Endothelial cell of umbilical vein (primary cell): ENCODE data around the gene DYNC2H1. TPM values are rescaled to one million over a fixed set of nuclear protein-coding genes. Genes with fewer than 3 reads are reported as not detected.

ENCODE experiments used
- BruUV-seq: library from RNA; stranded (reverse); fragments of 400-500 nt; replicated peaks from 2 replicates; lab custom pipeline; 2021; lab: Mats Ljungman, UMichigan
- CTCF ChIA-PET: fragments of 300-600, 350-600 bp; sonication (Branson Sonifier 250); formaldehyde crosslinking; loops from one replicate; lab custom pipeline; 2021; ENCODE audit warnings: antibody characterized with exemption, inconsistent platforms; lab: Charles Lee
- POLR2A ChIA-PET: fragments of 300-600, 350-600 bp; sonication (Branson Sonifier 250); formaldehyde crosslinking; loops from one replicate; lab custom pipeline; 2021; ENCODE audit warnings: antibody characterized with exemption, inconsistent platforms; lab: Charles Lee
- DNase-seq: peaks from one replicate; pipeline ENCODE4 v3.0.0-alpha.2; 2011; ENCODE audit warnings: low read depth, low spot score
- FAIRE-seq: peaks from 2 replicates; lab custom pipeline; 2011; peaks lifted over from hg19 to GRCh38; lab: Jason Lieb, UNC
- H2AFZ ChIP-seq: 2 replicates; pipeline ENCODE4 v1.6.0; 2012; ENCODE audit warnings: low read depth, low read length, control low read depth, inconsistent platforms
- H3K27ac ChIP-seq: 2 replicates; pipeline ENCODE4 v1.5.1; 2011; ENCODE audit warnings: low read depth, mild to moderate bottlenecking, control low read depth, low read length, moderate library complexity; ENCODE audit not compliant: insufficient read depth
- H3K27me3 ChIP-seq, 2 experiments: 2 replicates each; pipeline versions ENCODE4 v1.6.0 to v1.6.1; 2011; ENCODE audit warnings: low read length in 2 of 2, mixed read lengths in 1 of 2; ENCODE audit not compliant: control insufficient read depth in 2 of 2, insufficient read depth in 2 of 2
- H3K36me3 ChIP-seq, 2 experiments: 2 replicates in 1 of 2; 3 replicates in 1 of 2; pipeline ENCODE4 v1.5.1; 2011; ENCODE audit warnings: low read length in 2 of 2, mild to moderate bottlenecking in 1 of 2, moderate library complexity in 1 of 2; ENCODE audit not compliant: control insufficient read depth in 2 of 2, insufficient read depth in 2 of 2; ENCODE audit errors: extremely low read depth in 1 of 2
- H3K4me1 ChIP-seq: 3 replicates; pipeline ENCODE4 v1.5.1; 2011; ENCODE audit warnings: mild to moderate bottlenecking, low read length; ENCODE audit not compliant: control insufficient read depth, insufficient read depth; ENCODE audit errors: extremely low read depth
- H3K4me2 ChIP-seq: 2 replicates; pipeline ENCODE4 v1.6.1; 2011; ENCODE audit warnings: low read length, control low read depth, mixed read lengths; ENCODE audit not compliant: insufficient read depth
- H3K4me3 ChIP-seq, 3 experiments: fragments of 200-600 bp in 1 of 3; sonication (generic), shearing (Covaris generic) in 1 of 3; replicated peaks in 1 of 3; 2 replicates each; pipeline ENCODE4 v1.5.1; 2011 to 2016; ENCODE audit warnings: control low read depth in 3 of 3, low read length in 3 of 3, mild to moderate bottlenecking in 2 of 3, inconsistent platforms in 1 of 3, low read depth in 1 of 3, moderate library complexity in 1 of 3; ENCODE audit not compliant: insufficient read depth in 1 of 3
- H3K79me2 ChIP-seq: 2 replicates; pipeline ENCODE4 v1.6.0; 2012; ENCODE audit warnings: low read length, inconsistent platforms; ENCODE audit not compliant: control insufficient read depth, insufficient read depth
- H3K9ac ChIP-seq: replicated peaks from 2 replicates; pipeline ENCODE3; 2011; ENCODE audit warnings: low read length, control low read depth; ENCODE audit not compliant: insufficient read depth; ENCODE audit errors: extremely low read depth
- H3K9me1 ChIP-seq: replicated peaks from 3 replicates; pipeline ENCODE4 v1.6.0; 2011; ENCODE audit warnings: mild to moderate bottlenecking, low read length; ENCODE audit not compliant: control insufficient read depth, insufficient read depth; ENCODE audit errors: extremely low read depth
- H3K9me3 ChIP-seq: replicated peaks from 2 replicates; pipeline ENCODE4 v1.5.1; 2012; ENCODE audit warnings: low read length, inconsistent platforms; ENCODE audit not compliant: control insufficient read depth, insufficient read depth
- H4K20me1 ChIP-seq: replicated peaks from 2 replicates; pipeline ENCODE3; 2011; ENCODE audit warnings: mild to moderate bottlenecking, low read length; ENCODE audit not compliant: control insufficient read depth, insufficient read depth; ENCODE audit errors: extremely low read depth
- EZH2 ChIP-seq: IDR thresholded peaks from 2 replicates; pipeline ENCODE4 v1.6.1; 2012; ENCODE audit warnings: borderline replicate concordance, low read depth, mild to moderate bottlenecking, moderate library complexity, low read length, inconsistent platforms; ENCODE audit not compliant: severe bottlenecking
- FOS ChIP-seq: IDR thresholded peaks from 2 replicates; pipeline ENCODE4 v1.6.1; 2011; ENCODE audit warnings: mild to moderate bottlenecking, low read length, moderate library complexity, borderline replicate concordance; ENCODE audit not compliant: insufficient read depth
- GATA2 ChIP-seq: IDR thresholded peaks from 2 replicates; pipeline ENCODE4 v1.7.0; 2011; ENCODE audit warnings: low read depth, mild to moderate bottlenecking, moderate library complexity, mixed read lengths, low read length; ENCODE audit not compliant: insufficient read length, insufficient read depth
- JUN ChIP-seq: IDR thresholded peaks from 2 replicates; pipeline ENCODE4 v1.6.1; 2011; ENCODE audit warnings: borderline replicate concordance, low read depth; ENCODE audit not compliant: insufficient read length, insufficient read depth
- POLR2AphosphoS5 ChIP-seq: IDR thresholded peaks from 2 replicates; pipeline ENCODE4 v1.6.1; 2012; ENCODE audit warnings: low read depth, mild to moderate bottlenecking, control low read depth, low read length, moderate library complexity; ENCODE audit not compliant: insufficient read depth
- dilution Hi-C: fragments of 300-500 bp; cut with MboI; formaldehyde crosslinking; loops from one replicate; pipeline ENCODE4 v1.15.0; 2019; ENCODE audit warnings: low sequenced_read_pairs; ENCODE audit not compliant: extremely low pct_ligation_motif_present
- intact Hi-C: fragments of 100-400 bp; cut with micrococcal nuclease; formaldehyde crosslinking; loops from one replicate; pipeline ENCODE4 v1.10.0; 2022
- polyA plus RNA-seq, 4 experiments: library from polyadenylated mRNA; depleted of rRNA in 3 of 4; stranded (reverse) in 3 of 4; unstranded in 1 of 4; fragments of >200 nt; gene quantifications; 2 replicates each; pipeline versions ENCODE4 v1.2.1 to v1.2.3, GENCODE V29; 2011 to 2012; ENCODE audit warnings: missing spikeins in 1 of 4
- total RNA-seq: library from RNA; stranded (reverse); gene quantifications from 2 replicates; pipeline ENCODE4 v1.2.3, GENCODE V29; 2021
- TF ChIP-seq, protein P1 (sequence below): IDR thresholded peaks from 2 replicates; pipeline ENCODE4 v1.6.1; 2011; ENCODE audit not compliant: insufficient read depth, insufficient read length
- TF ChIP-seq, protein P2 (sequence below), 2 donors: IDR thresholded peaks; 1 replicate in 1 of 2; 2 replicates in 1 of 2; pipeline ENCODE4 v1.5.1; 2011; ENCODE audit warnings: low read length in 2 of 2, mild to moderate bottlenecking in 2 of 2, moderate library complexity in 2 of 2, control low read depth in 1 of 2, inconsistent platforms in 1 of 2, low read depth in 1 of 2; ENCODE audit not compliant: insufficient read depth in 1 of 2; ENCODE audit errors: extremely low read depth in 1 of 2

DYNC2H1 gene
- total and polyA plus RNA-seq, 2 donors (not counting 3 experiments of a cell fraction or from before 2014, with no cell fraction given) = 1.9 to 4.2 TPM

- Histone ChIP-seq H3K27me3 (no peaks in the 10 kb centered on the region), H3K4me3 (no peak overlapping the region), H2AFZ (no peak overlapping the region), H3K9me3 (no peaks in the 10 kb centered on the region), H3K27ac (no peak overlapping the region), H3K79me2 (no peaks in the 10 kb centered on the region), H3K9me1 (no peaks in the 10 kb centered on the region), H3K4me1 (no peaks in the 10 kb centered on the region), H3K9ac (no peak overlapping the region), H3K4me2 (no peak overlapping the region), H3K36me3 (no peaks in the 10 kb centered on the region), H4K20me1 (no peaks in the 10 kb centered on the region)
- FAIRE-seq (no peak), DNase-seq (no peak)
- intact Hi-C loops (no loop called here), dilution Hi-C loops (no loop called here)
- POLR2A ChIA-PET = no interaction called here
- TF ChIP-seq GATA2 (no peak), JUN (no peak), EZH2 (no peak), FOS (no peak), POLR2AphosphoS5 (no peak)
- TF ChIP-seq, protein P1, sequence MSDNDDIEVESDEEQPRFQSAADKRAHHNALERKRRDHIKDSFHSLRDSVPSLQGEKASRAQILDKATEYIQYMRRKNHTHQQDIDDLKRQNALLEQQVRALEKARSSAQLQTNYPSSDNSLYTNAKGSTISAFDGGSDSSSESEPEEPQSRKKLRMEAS = no peak
- TF ChIP-seq, protein P2, sequence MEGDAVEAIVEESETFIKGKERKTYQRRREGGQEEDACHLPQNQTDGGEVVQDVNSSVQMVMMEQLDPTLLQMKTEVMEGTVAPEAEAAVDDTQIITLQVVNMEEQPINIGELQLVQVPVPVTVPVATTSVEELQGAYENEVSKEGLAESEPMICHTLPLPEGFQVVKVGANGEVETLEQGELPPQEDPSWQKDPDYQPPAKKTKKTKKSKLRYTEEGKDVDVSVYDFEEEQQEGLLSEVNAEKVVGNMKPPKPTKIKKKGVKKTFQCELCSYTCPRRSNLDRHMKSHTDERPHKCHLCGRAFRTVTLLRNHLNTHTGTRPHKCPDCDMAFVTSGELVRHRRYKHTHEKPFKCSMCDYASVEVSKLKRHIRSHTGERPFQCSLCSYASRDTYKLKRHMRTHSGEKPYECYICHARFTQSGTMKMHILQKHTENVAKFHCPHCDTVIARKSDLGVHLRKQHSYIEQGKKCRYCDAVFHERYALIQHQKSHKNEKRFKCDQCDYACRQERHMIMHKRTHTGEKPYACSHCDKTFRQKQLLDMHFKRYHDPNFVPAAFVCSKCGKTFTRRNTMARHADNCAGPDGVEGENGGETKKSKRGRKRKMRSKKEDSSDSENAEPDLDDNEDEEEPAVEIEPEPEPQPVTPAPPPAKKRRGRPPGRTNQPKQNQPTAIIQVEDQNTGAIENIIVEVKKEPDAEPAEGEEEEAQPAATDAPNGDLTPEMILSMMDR (IDR thresholded peaks at IDR 0.05; ENCODE audit: extremely low read depth in 1 of 2, insufficient read depth in 1 of 2, low read depth in 1 of 2, low read length in 2 of 2) = no peak
- CTCF ChIA-PET = no interaction called here
- BruUV-seq = no TSS peak
These were observed 164.8 kb downstream of the DYNC2H1 start for GRCh38 chr11:103274025-103274424.
